Astrocyte of the spinal cord (primary cell): ENCODE results near the gene XPO1.
"Not testable (repeated sequence)": the region's sequence is repeated elsewhere in the genome, so short reads cannot be mapped to it uniquely, and the experiment has no call there.

ENCODE experiments used
- DNase-seq: peaks from one replicate; pipeline ENCODE4 v3.0.0; 2011; ENCODE audit warnings: low read depth, low spot score
- H3K4me3 ChIP-seq: 2 replicates; pipeline ENCODE4 v1.5.1; 2011; ENCODE audit warnings: low read depth, mild to moderate bottlenecking, low read length, moderate library complexity
- CTCF ChIP-seq: IDR thresholded peaks from 2 replicates; pipeline ENCODE4 v1.5.1; 2012; ENCODE audit warnings: low read depth, mild to moderate bottlenecking, low read length, inconsistent platforms
- in situ Hi-C: cut with HindIII; loops from 2 replicates; pipeline ENCODE4 v1.10.0; 2017; ENCODE audit warnings: low sequenced_read_pairs

Gene XPO1

DNA sequence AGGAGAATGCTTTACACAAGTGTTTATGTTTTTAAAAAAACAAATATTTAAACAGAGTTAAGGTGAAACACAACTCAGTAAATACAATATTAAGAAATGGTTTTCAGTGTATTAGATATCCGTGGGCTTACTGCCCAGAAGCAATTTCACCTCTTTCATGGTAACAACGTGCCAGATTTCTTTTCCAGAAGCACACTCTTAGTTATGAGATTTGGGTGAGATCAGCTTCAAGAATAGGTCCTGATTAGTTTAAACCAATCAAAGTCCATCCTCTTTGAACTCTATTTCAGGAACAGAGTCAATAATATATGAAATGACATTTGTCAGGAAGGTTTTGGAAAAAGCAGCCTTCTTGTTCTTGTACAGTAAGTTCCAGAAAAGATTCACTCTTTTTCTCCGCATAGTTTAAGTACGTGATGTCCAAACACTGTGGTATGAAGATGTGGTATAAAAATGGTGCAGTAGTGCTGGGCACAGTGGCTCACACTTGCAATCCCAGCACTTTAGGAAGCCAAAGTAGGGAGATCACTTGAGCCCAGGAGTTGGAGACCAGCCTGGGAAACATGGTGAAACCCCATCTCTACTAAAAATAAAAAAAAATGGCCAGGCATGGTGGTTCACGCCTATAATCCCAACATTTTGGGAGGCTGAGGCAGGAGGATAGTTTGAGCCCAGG, 81.9 kb downstream of the XPO1 start:
- no peak for TF ChIP-seq CTCF
- H3K4me3 ChIP-seq, result no peak overlapping the region
- DNase-seq, result no peak
- in situ Hi-C loops, result no loop called here

- H3K4me3 ChIP-seq, DNase-seq, in situ Hi-C loops: not testable (repeated sequence)
Observed at GRCh38 chr2:61454972-61455371, 83.2 kb downstream of the XPO1 start.

GRCh38 chr2:61454383-61454782, 83.8 kb downstream of the XPO1 start:
- no peak for DNase-seq
- no peak for TF ChIP-seq CTCF
- in situ Hi-C loops, result no loop called here
- H3K4me3 ChIP-seq, result no peak overlapping the region

DNA sequence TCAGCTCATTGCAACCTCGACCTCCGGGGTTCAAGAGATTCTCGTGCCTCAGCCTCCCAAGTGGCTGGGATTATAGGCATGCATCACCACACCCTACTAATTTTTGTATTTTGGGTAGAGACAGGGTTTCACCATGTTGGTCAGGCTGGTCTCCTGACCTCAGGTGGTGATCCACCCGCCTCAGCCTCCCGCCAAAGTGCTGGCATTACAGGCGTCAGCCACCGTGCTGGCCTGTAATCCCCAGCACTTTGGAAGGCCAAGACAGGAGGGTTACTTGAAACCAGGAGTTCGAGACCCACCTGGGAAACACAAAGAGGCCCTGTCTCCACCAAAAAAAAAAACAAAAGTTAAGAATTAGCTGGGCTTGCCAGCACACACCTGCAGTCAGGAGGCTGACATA, 85.8 kb downstream of the XPO1 start:
- in situ Hi-C loops, result no loop called here
- TF ChIP-seq CTCF, result no peak
- no peak overlapping the region for H3K4me3 ChIP-seq
- no peak for DNase-seq

GRCh38 chr2:61451178-61451577, 87.0 kb downstream of the XPO1 start:
- in situ Hi-C loops, result no loop called here
- DNase-seq, result no peak
- no peak for TF ChIP-seq CTCF
- H3K4me3 ChIP-seq, result no peak overlapping the region

DNA sequence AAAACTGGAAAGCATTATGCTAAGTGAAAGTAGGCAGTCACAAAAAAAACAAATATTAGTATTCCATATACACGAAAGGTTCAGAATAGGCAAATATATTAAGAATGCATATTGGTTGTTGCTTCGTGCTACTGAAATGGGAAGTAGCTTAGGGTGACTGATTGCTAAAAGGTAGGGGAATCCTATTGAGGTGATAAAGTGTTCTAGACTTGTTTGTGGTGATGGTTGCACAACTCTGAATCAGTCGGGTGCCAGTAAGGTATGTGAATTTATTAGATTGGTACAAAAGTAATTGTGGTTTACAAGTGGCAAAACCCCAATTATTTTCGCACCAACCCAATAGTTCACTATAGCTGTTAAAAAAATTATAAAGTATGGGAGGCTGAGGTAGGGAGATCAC, 88.0 kb downstream of the XPO1 start:
- H3K4me3 ChIP-seq, result no peak overlapping the region
- DNase-seq, result no peak
- no peak for TF ChIP-seq CTCF
- in situ Hi-C loops, result no loop called here

- in situ Hi-C loops, result no loop called here
- no peak for DNase-seq
- no peak overlapping the region for H3K4me3 ChIP-seq
- no peak for TF ChIP-seq CTCF
Observed at GRCh38 chr2:61448229-61448628, 89.9 kb downstream of the XPO1 start.

- H3K4me3 ChIP-seq, in situ Hi-C loops, DNase-seq: not testable (repeated sequence)
Observed at GRCh38 chr2:61446971-61447370, 91.2 kb downstream of the XPO1 start.
